Muscle layer of colon (tissue), 2 donors: Measurements from ENCODE around the gene ARGLU1.

Source experiments
- H3K27ac ChIP-seq: one replicate; pipeline ENCODE4 v1.7.0; 2013; ENCODE audit warnings: low read depth, mild to moderate bottlenecking, low read length, moderate library complexity
- H3K27me3 ChIP-seq, 2 donors: one replicate each; pipeline ENCODE4 v1.7.0; 2013; ENCODE audit warnings: low read length in 2 of 2, mild to moderate bottlenecking in 2 of 2; ENCODE audit not compliant: insufficient read depth in 2 of 2, control insufficient read depth in 1 of 2
- H3K36me3 ChIP-seq: one replicate; pipeline ENCODE4 v1.7.0; 2013; ENCODE audit warnings: mild to moderate bottlenecking, low read length; ENCODE audit not compliant: insufficient read depth
- H3K4me1 ChIP-seq: one replicate; pipeline ENCODE4 v1.7.0; 2013; ENCODE audit warnings: mild to moderate bottlenecking, low read length; ENCODE audit not compliant: insufficient read depth
- H3K4me3 ChIP-seq, 2 donors: one replicate each; pipeline ENCODE4 v1.7.0; 2013; ENCODE audit warnings: low read length in 2 of 2, low read depth in 1 of 2, mild to moderate bottlenecking in 1 of 2, moderate library complexity in 1 of 2
- H3K9ac ChIP-seq: one replicate; pipeline ENCODE4 v1.7.0; 2013; ENCODE audit warnings: low read length
- H3K9me3 ChIP-seq: one replicate; pipeline ENCODE4 v1.7.0; 2013; ENCODE audit warnings: mild to moderate bottlenecking, low read length
- donor health status: abdominal sarcoma.
- donor health status: Adenocarcinoma of cecum.

Gene ARGLU1

DNA sequence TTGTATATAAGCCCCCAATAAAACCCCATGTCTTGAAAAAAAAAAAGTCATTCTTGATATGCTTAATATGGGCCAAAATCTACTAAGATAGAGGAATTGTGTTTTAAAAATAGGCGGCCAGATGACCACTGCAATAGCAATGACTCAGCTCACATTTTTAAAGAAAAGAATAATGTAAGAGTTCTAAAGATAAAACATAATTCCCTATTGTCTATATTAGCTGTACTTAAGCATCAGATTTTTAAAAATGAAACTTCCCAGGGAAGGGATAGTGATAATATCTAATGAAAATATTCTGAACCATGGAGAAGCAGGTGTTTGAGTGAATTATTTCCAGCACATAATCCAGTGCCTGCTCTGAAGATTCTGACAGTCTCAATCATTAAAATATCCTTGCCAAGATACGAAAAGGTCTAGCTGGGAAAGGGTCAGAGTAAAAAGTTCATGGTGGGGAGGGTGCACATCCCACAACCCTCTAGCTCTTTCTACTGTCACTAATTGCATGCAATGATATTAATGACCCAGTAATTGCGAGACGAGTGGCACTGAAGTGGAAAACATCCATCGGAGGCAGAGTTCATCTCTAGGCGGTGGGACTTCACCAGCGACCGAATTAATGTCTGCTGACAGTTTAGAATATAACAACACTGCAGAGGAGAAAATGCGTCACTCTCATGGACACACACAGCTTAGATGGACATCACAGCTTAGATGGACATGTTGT, 64.0 kb downstream of the ARGLU1 start:
- no peaks in the 10 kb centered on the region for H3K36me3 ChIP-seq
- no peak overlapping the region for H3K27ac ChIP-seq
- H3K27me3 ChIP-seq: no peaks in the 10 kb centered on the region
- no peaks in the 10 kb centered on the region for H3K9me3 ChIP-seq
- H3K4me1 ChIP-seq: peaks cover 25% of the 10 kb centered on the region
- H3K9ac ChIP-seq: no peak overlapping the region
- no peak overlapping the region for H3K4me3 ChIP-seq

- peaks cover 25% of the 10 kb centered on the region for H3K4me1 ChIP-seq
- H3K36me3 ChIP-seq: no peaks in the 10 kb centered on the region
- H3K9me3 ChIP-seq: no peaks in the 10 kb centered on the region
- no peak overlapping the region for H3K4me3 ChIP-seq
- H3K9ac ChIP-seq: no peak overlapping the region
- no peaks in the 10 kb centered on the region for H3K27me3 ChIP-seq
- no peak overlapping the region for H3K27ac ChIP-seq
Measured at GRCh38 chr13:106503272-106503671, 64.7 kb downstream of the ARGLU1 start.

DNA sequence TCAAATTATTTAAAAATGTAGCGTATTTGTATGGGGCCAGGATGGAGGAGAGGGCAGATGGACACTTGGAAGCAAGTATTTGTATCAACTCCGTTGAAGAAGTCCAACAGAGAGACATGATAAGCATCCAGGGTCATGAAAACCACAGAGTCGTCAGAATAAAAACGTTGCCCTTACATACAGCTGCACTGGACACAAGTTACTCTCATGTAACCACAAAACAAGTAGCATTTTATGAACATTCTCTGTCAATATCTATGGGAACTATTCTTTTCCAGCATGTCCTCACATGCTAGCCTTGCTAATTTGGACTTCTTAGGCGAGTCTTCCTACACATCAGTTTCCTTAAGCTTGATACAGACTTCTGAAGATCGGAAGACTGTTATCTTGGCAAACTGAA, 67.5 kb downstream of the ARGLU1 start:
- Histone ChIP-seq H3K4me3 (no peak overlapping the region), H3K27me3 (no peaks in the 10 kb centered on the region), H3K9ac (no peak overlapping the region), H3K36me3 (no peaks in the 10 kb centered on the region), H3K27ac (no peak overlapping the region), H3K9me3 (no peaks in the 10 kb centered on the region), H3K4me1 (peaks cover 35% of the 10 kb centered on the region)

- H3K9ac ChIP-seq: no peak overlapping the region
- H3K4me3 ChIP-seq: no peak overlapping the region
- no peaks in the 10 kb centered on the region for H3K9me3 ChIP-seq
- no peaks in the 10 kb centered on the region for H3K27me3 ChIP-seq
- H3K36me3 ChIP-seq: no peaks in the 10 kb centered on the region
- H3K4me1 ChIP-seq: peaks cover 35% of the 10 kb centered on the region
- no peak overlapping the region for H3K27ac ChIP-seq
Measured at GRCh38 chr13:106499896-106500295, 68.0 kb downstream of the ARGLU1 start.

DNA sequence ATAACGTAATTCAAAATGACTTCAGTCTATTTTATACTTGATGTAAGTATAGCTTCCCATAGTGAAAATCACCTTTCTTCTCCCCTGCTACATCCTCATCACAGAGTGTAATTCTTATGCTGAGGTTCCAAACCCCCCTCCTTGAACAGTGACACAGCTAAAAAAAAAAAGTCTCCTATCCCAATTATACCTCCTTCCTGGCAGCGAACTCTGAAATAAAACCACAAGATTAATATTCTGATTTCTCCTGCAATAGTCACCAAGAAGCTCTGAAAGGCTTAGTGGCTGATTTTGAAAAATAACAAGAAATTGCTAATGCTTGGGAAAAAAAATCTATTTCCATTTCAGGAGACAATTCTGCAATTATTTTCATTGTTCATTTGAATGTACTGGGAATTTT, 68.8 kb downstream of the ARGLU1 start:
- Histone ChIP-seq H3K4me3 (peak overlapping the region in 1 of 2 donors; percentile 5), H3K9ac (no peak overlapping the region), H3K9me3 (no peaks in the 10 kb centered on the region), H3K36me3 (no peaks in the 10 kb centered on the region), H3K4me1 (peaks cover 39% of the 10 kb centered on the region), H3K27me3 (no peaks in the 10 kb centered on the region), H3K27ac (no peak overlapping the region)

DNA sequence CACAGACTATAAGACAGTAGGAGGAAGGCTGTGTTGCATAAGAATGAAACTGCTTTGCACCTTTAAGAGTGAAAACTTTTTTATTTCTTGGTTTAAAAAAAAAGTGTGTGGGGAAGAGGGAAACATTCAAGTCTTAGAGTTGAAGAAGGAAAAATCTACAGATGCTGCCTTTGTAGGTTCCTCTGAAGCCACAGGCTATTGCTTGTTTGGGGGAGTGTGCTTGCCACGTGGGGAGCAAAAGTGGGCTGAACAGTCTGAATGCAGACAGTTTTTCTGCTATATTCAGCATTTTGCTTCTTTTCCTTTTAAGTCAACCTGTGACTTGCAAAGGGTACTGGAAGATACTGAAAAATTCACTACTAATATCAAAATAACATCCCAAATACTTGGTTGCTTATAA, 69.4 kb downstream of the ARGLU1 start:
- Histone ChIP-seq H3K36me3 (no peaks in the 10 kb centered on the region), H3K4me1 (peaks cover 35% of the 10 kb centered on the region), H3K9me3 (no peaks in the 10 kb centered on the region), H3K27me3 (no peaks in the 10 kb centered on the region), H3K27ac (peak overlapping the region; percentile 47), H3K4me3 (peak overlapping the region in 1 of 2 donors; percentile 5), H3K9ac (no peak overlapping the region)

DNA sequence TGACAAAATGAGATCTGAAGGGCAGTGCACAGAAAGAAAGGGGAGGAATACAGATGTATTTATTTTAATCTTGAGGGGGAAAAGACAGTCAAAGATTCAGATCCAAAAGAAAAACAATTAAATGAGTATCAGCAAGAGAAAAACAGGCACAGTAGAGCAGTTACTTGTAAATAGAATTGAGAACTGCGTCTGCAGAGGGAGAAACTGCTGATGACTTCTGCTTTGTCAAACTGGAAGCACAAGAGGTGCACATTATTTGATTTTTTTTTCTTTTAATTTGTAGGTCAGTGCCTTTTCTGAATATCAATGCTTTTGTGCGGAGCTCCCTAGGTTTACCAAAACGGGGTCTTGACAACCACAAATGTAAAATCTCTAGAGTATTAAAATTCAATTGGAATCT, 69.8 kb downstream of the ARGLU1 start:
- no peaks in the 10 kb centered on the region for H3K27me3 ChIP-seq
- H3K4me1 ChIP-seq: peaks cover 32% of the 10 kb centered on the region
- peak overlapping the region; percentile 4 for H3K9ac ChIP-seq
- H3K36me3 ChIP-seq: no peaks in the 10 kb centered on the region
- peak overlapping the region; percentile 47 for H3K27ac ChIP-seq
- peak overlapping the region in 1 of 2 donors; percentile 24 for H3K4me3 ChIP-seq
- H3K9me3 ChIP-seq: no peaks in the 10 kb centered on the region

GRCh38 chr13:106497079-106497478, 70.9 kb downstream of the ARGLU1 start:
- Histone ChIP-seq H3K4me3 (no peak overlapping the region), H3K27me3 (no peaks in the 10 kb centered on the region), H3K36me3 (no peaks in the 10 kb centered on the region), H3K27ac (peak overlapping the region; percentile 6), H3K9me3 (no peaks in the 10 kb centered on the region), H3K4me1 (peaks cover 36% of the 10 kb centered on the region), H3K9ac (no peak overlapping the region)

DNA sequence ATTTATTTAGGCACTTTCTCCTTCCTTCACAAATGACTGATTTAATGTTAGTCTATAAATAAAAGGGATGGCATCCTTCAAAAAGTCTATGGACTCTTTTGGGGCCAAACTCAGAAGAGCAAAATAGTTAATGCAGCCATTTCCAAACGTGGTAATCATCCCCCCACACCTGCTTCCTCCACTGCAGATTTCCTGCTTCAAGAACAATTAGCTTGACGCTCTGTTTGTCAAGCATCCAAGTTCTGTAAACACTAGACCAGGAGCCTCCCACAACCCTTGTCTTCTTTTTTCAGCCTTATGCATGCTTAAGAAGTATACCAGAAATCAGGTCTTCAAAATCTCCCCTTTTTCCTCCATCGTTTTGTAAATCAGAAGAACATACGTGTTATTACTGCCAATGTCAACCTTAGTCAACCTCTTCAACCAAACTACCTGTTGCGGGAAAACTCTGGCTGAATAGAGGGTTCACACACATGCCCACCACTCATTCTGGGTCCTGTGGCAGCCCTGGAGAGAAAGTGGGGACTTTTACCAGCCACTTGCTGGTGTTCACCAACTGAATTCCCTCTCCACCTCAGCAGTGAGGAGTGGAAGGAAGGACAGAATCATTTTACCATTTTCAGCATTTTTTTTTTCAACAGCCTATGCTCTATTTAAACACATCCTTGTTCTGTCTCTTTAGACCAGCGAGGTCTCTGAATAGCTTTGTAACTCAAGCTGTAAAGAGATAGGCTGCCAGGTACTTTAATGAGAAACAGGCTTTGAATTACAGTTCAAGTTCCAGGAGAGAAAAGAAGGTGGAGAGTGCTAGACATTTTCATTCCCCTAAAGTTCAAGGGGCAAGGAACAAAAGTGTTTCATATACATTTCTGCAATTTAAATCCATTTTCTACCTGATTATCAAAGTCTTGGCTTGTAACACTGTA, 71.6 kb downstream of the ARGLU1 start:
- no peaks in the 10 kb centered on the region for H3K36me3 ChIP-seq
- no peaks in the 10 kb centered on the region for H3K9me3 ChIP-seq
- H3K4me1 ChIP-seq: peaks cover 40% of the 10 kb centered on the region
- no peaks in the 10 kb centered on the region for H3K27me3 ChIP-seq
- H3K27ac ChIP-seq: peak overlapping the region; percentile 6
- no peak overlapping the region for H3K4me3 ChIP-seq
- H3K9ac ChIP-seq: no peak overlapping the region

- Histone ChIP-seq H3K27me3 (no peaks in the 10 kb centered on the region), H3K36me3 (no peaks in the 10 kb centered on the region), H3K4me1 (peaks cover 43% of the 10 kb centered on the region), H3K9me3 (no peaks in the 10 kb centered on the region), H3K27ac (no peak overlapping the region), H3K9ac (no peak overlapping the region), H3K4me3 (no peak overlapping the region)
Measured at GRCh38 chr13:106494936-106495335, 73.0 kb downstream of the ARGLU1 start.

DNA sequence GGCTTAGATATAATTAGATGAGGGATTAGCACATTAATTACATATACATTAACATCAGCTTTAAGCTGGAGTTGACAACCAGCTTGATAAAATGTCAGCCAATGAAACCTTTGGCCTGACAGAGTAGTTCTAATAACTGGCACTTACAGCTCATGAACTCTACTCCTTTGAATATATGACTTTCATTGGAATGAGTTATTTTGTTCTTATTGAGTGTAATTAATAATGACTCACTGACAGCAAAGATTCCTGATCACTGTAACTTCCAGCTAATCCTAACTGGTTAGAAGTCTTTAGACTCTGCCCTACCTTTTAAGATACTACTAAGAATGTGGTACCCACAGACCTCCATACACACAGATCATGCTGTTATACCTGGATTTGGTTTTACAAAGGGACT, 73.4 kb downstream of the ARGLU1 start:
- Histone ChIP-seq H3K36me3 (no peaks in the 10 kb centered on the region), H3K27ac (no peak overlapping the region), H3K27me3 (no peaks in the 10 kb centered on the region), H3K9me3 (no peaks in the 10 kb centered on the region), H3K4me1 (peaks cover 41% of the 10 kb centered on the region), H3K4me3 (no peak overlapping the region), H3K9ac (no peak overlapping the region)
